G401.6 (cell line): ENCODE results near the gene PPP1R3F.
A peak's percentile ranks its signal among the peaks of the same experiment; 100 is the strongest.

ENCODE experiments used
- FAIRE-seq: peaks from 2 replicates; lab custom pipeline; 2012; peaks lifted over from hg19 to GRCh38; lab: Jason Lieb, UNC

The PPP1R3F gene

GRCh38 chrX:49250066-49250465, 19.5 kb upstream of the PPP1R3F start:
- FAIRE-seq = no peak

- FAIRE-seq = no peak
Observed at GRCh38 chrX:49250578-49250977, 19.0 kb upstream of the PPP1R3F start.

DNA sequence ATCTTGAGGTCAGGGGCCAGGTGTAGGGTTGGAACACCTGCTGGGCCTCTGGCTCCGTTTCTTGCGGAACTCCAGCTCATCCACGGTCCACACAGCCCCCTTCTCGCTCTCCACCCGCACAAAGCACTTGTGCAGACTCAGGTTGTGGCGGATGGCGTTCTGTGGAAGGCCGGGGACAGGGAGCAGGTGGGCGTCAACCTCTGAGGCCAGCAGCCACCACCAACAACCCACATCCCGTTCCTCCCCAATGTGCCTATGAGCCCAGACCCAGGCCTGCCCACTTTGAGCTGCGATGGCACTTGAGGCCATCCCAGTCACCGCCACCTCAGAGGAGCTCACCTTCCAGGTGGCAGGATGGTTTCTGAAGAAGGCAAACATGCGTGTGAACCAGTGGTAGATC, 18.3 kb upstream of the PPP1R3F start:
- no peak for FAIRE-seq

- FAIRE-seq = no peak
Observed at GRCh38 chrX:49254639-49255038, 15.0 kb upstream of the PPP1R3F start.

DNA sequence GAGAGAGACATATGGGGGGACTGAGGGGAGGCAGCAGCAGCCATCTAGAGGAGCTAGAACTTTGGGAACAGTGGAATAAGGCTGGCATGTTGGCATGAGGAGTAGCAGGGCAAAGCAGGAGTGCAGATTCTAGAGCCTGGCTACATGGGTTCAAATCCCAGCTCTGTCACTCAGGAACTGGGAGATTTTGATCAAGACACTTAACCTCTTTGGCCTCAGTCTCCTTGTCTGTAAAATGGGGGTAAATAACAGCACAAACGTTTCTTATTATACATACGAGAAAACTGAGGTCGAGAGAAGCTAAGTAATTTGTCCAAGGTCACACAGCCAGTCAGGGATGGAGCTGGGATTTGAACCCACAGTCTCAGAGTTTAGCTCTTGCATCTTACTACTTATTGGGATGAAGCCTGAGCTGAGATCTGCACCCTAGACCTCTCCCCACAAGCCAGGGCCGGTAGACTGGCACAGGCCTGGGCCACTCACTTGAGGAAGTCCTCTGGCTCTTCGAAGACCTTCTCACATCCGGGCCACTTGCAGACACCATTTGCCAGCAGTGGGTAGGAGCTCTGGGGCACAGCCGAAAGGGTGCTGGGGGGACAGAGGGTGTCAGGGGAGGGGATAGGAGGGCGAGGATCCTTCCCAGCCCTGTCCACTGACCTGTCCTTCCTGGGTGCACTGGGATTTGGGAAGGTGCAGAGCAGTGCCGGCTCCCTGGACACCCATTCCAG, 13.2 kb upstream of the PPP1R3F start:
- FAIRE-seq = no peak

DNA sequence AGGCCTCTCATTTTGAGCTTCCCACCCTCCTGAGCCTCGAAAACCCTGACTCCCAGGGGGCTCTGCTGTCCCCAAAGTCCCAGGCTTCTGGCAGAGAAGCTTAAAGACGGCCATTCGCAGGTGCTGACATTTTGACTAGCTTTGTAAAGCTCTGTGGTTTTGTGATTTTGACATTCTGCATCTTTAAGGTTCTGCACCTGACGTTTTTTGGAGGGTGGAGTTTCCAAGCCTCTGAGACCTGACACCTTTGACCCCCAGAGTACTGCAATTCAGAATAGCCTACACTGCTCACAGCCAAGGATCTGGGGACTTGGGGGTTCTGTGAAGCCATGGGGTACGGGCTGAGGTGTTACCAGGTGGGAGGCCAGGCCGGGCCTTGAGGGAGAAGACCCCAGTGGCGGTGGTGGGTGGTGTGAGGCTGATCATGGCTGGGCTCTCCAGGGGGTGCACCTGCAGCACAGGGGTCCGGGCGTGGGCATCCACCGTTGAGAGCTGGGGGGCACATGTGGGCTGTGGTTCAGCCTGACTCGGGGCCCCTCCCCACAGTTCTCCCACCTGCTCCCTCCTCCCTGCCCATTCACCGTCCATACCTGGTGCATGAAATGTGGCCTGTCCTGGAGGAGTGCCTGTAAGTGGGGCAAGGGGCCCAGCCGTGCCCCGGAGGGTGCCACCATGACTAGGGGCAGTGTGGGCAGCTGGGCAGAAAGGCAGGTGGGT, 12.4 kb upstream of the PPP1R3F start:
- FAIRE-seq = no peak

DNA sequence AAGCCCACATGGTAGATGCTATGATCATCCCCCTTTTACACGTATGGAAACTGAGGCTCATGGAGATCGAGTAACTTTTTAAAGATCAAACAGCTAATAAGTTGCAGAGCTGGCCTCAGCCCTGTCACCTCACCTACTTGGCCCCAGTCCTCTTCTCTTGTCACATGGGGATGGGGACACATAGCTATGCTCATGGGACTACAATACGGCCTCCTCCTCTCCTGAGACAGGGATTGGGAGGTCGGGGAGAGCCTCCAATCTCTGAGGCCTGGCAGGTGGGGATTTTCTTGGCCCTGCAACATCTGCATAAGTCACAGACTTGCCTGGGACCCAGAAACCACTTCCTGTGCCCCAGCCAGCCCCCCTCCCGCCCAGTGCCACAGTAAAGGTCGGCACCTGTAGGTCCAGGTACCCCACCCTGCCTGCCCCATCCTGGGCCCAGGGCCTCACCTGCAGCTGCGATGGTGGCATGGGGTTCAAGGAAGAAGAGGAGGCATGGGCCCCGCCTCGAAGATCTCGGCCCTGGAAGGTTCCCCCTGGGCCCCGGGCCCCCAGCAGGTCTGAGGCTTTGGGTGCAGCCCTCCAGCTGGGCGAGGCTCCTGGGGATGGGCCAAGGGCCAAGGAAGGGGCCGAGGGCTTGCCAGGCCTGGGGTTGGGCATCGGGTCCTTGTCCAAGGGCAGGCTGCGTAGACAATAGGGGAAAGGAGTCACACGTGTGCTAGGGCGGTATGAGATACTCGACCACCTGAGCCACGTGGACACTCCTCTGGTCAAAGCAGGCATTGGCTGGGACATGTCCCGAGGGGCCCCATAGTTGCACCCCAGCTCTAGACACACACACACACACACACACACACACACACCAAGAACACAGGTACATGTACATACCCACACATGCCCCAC, 11.5 kb upstream of the PPP1R3F start:
- FAIRE-seq = no peak

DNA sequence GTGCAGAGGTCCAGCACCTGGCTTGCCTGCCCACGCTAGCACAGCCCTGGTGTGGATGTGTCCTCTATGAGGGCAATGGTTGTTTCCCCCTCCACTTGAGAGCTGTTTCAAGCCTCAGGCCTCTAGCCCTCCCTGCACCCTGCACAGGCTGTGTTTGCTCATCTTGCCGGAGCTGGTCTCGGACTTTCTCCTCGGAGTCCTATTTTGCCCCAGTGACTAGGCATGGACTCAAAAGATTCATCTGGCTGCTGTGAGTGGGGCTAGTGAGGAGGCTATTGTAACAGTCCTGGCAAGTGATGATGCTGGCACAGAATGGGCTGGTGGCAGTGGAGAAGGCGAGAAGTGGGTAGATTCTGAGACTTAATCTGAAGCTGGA, 10.9 kb upstream of the PPP1R3F start:
- FAIRE-seq = no peak

GRCh38 chrX:49260221-49260985, 9.2 kb upstream of the PPP1R3F start:
- FAIRE-seq = no peak

GRCh38 chrX:49262603-49263002, 7.0 kb upstream of the PPP1R3F start:
- FAIRE-seq = no peak

DNA sequence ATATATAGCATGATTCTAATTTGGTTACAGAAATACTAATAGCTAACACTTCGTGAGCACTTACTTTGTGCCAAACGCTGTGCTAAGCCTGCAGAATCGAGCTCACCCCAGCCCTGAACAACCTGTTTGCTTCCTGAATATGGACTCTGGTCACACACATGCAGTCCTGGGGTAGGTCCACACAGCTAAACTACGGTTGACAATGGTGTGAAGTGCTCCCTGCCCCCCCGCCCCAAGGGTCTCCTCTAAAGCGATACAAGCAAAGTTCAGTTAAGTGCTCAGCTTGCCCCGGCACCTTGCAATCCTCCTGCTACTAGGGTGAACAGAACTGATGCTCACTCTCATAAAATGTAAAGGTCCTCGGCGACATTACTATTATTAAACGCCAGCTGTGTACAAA, 6.0 kb upstream of the PPP1R3F start:
- FAIRE-seq = no peak

DNA sequence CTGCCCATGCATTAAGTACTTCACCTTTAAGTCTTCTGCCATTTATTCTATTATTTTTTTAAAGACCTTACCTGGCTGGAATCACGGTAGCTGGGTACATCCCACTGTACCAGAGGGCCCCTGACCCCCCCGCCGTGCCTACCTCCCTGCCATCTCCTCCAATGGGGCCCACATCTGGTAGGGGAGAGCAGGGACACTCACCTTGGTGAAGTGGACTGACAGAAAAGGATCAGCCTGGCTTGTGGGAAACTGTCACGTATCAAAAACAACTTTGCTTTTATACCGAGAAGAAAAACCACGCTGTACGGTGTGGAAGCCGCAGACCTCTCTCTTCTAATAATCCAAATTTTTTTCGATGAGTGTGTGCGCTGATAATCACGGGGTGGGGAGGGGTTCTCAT, 5.1 kb upstream of the PPP1R3F start, which contains the start of gene FOXP3:
Gene FOXP3 (minus strand): TSS at position 251 of the 400 bp plus-strand sequence. CDS start 6,205 bp downstream, outside the sequence.
- no peak for FAIRE-seq

DNA sequence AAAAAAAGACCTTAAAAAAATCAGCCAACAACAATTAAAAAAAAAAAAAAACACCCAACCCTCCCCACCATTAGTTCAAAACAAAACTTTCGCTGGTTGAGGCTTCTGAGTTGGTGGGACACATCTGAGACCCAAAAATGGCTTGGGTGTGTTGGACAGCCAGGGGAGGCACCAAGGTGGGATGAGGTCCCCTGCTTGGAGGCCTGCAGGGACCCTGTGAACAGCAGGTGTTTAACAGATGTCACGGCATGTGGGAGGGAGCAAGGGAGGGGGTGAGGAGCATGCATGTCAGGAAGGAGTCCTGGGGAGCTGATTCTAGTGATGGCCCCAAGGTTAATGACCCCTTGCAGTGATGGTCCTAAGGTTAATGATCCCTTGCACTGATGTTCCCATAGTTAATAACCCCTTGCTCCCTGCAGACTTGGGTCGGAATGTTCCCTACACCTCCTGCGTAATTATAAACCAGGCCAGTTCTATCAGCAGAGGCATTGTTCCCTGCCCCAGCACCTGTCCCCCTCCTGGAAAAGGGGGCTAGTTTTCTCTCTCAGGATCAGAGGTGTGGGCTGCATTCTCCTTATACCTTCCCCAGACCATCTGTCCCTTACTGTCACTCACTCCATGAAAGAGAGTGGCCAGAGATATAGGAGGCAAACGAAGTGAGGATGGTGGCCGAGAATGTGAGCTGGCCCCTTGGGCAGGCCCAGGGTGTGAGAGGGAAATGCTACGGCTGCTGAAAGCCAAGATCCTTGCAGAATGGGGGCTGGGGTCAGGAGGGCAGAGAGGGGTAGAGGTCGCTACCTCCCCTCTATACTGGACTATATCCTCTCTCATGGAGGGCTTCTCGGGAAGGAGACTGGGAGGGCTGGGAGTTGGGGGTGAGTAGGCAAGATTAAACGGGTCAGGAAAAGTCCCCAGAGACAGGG, 2.8 kb upstream of the PPP1R3F start:
- FAIRE-seq = no peak

GRCh38 chrX:49268702-49269009, 937 bp upstream of the PPP1R3F start:
- no peak for FAIRE-seq

DNA sequence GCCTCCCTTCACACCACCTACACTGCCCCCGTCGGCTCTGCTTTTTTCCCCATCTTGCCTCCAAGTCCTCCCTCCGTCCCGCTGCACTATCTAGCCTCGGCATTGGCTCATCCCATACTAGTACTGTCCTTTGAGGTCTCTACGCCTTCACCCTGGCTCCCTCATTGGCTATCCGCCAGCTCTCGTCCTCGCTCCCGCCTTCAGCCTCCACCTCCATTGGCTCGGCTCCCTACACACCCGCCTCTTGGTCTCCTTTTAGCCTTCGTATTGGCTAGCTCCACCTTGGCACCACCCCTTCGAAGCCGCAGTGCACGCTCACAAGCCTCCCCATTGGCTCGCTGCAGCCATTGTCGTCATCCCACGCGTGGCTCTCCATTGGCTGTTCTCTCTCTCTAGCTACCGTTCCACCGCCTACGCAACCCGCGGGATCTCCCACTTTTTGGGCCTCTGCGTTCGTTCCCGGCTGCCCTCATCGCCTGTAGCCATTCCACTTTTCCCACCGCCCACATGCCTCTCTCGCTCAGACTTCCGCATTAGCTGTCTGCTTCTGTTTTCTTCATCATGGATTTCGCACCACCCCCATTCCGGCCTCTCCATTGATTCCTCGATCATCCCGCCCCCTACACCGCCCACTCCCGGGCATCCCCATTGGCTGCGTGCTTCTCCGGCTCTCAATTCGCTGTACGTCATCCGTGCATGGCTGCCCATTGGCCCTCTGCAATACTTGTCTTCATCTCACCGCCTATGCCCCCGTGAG, 405 bp upstream of the PPP1R3F start:
- peak; percentile 99 for FAIRE-seq

GRCh38 chrX:49270249-49270921, 792 bp downstream of the PPP1R3F start:
- FAIRE-seq = no peak

DNA sequence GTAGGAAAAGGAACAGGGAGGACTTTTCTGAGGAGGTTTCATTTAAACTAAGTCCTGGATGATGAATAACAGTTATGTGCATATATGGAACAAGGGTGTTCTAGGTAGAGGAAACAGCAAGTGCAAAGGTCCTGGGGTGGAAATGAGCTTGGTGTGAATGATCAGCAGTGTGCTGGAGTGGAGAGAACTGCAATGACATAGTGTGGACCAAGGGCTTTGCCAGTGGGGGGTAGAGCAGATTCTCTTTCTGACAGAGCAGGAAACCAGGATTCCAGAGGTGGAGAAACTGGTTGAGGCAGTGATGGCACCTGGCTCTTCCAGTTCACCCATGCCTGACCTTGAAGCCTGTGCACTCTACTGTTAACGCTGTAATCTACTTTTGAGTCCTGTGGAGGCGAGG, 1.7 kb downstream of the PPP1R3F start:
- FAIRE-seq = no peak

DNA sequence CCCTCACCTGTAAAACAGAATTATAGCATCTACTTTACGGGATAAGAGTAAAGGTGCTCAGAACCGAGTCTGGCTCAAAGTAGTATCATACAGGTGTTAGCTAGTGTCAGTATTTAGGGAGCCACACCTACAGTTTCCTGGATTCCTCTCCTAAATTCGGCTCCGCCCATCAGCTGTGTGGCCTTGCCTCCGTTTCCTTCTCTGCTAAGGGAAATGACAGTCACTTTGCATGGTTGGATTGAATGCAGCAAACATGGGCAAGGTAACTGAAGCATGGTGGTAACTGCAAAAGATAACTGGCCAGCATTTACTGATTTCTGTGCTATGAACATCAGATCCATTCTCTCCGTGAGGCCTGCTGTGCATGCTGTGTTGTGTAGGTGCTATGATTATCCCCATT, 2.8 kb downstream of the PPP1R3F start:
- FAIRE-seq = no peak

GRCh38 chrX:49273181-49273727, 3.7 kb downstream of the PPP1R3F start:
- FAIRE-seq = no peak

- no peak for FAIRE-seq
Observed at GRCh38 chrX:49276207-49276606, 6.6 kb downstream of the PPP1R3F start.
